ENCODE measurements around the gene CLRN1.
"Not testable (repeated sequence)": the region's sequence is repeated elsewhere in the genome, so short reads cannot be mapped to it uniquely, and the experiment has no call there.

Gene CLRN1

DNA sequence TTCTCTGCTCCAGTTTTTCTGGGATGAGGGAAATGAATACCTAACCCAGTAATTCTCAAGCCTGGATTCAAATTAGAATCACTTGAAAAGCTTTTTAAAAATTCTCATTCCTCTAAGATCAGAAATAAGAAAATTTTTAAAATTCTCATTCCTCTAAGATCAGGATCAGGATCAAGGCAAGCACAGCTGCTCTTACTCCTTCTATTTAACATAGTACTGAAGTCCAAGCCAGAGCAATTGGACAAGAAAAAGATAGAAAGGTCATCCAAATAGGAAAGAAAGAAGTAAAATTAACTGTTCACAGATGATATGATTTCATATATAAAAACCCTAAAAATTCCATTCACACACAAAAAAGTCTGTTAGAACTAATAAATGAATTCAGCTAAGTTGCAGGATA, 24.2 kb upstream of the CLRN1 start:
- no peak for TF ChIP-seq ZNF274 (IDR thresholded peaks at IDR 0.05; ENCODE audit: low read depth, low read length)
- no peak overlapping the region for H3K4me3 ChIP-seq (ENCODE audit: low read length)

DNA sequence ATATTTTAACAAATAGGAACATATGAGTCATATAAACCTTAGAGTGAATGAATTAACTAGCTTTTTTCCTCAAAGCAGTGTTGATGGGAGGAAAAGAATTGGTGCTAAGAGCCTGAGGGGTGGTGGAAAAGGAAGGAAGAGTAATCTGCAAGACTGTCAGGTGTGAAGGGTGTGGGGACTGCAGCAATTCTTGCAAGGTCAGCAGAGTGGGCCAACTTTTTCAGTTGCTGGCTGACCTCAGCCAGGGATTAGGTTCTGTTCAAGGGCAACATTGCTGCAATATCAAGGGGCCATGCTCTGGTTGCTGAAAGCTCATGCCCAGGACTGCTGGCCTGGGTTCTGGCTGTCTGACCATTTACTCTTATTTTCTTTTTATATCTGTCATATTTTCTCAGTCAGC, 23.0 kb upstream of the CLRN1 start:
- H3K4me3 ChIP-seq (ENCODE audit: low read length) = no peak overlapping the region
- no peak for TF ChIP-seq ZNF274 (IDR thresholded peaks at IDR 0.05; ENCODE audit: low read depth, low read length)

DNA sequence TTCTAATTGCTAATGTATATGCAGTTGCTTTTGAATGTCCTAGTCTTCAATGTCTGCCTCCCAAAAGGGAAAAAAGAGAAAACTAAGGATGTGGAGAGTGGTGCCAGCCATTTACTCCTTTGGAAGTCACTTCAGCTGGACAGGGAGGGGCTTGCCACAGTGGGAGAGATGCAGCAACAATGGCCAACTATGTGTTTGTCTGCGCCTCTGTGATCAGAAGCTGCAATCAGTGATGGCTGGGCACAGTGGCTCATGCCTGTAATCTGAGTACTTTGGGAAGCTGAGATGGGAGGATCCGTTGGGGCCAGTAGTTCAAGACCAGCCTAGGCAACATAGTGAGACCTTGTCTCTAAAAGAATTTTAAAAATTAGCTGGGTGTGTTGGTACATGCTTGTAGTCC, 16.7 kb upstream of the CLRN1 start:
- H3K4me3 ChIP-seq (ENCODE audit: low read length) = no peak overlapping the region
- TF ChIP-seq ZNF274 (IDR thresholded peaks at IDR 0.05; ENCODE audit: low read depth, low read length) = no peak

DNA sequence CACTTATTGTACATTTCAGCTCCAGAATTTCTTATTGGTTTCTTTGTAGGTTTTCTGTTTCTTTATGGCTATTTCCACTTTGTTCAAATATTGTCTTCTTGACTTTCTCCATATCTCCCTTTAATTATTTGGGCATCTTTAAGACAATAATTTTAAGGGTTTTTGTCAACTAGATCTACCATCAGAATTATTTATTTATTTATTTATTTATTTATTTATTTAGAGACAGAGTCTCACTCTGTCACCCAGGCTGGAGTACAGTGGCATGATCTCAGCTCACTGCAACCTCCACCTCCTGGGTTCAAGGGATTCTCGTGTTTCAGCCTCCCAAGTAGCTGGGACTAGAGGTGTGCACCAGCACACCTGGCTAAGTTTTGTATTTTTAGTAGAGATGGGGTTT, 15.9 kb upstream of the CLRN1 start:
- not testable (repeated sequence) for H3K4me3 ChIP-seq (ENCODE audit: low read length)

DNA sequence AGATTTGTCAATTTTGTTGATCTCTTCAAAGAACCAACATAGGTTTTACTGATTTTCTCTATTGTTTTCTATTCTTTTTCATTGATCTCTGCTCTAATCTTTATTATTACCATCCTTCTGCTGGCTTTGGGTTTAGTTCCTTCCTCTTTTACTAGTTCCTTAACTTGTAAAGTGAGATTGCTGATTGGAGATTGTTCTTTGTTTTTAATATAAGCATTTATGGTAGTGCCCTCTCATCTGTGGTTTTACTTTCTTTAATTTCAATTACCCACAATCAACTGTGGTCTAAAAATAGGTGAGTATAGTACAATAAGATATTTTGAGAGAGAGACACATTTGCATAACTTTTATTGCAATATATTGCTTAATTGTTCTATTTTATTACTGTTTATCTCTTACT, 13.2 kb upstream of the CLRN1 start:
- TF ChIP-seq ZNF274 (IDR thresholded peaks at IDR 0.05; ENCODE audit: low read depth, low read length) = no peak
- no peak overlapping the region for H3K4me3 ChIP-seq (ENCODE audit: low read length)

DNA sequence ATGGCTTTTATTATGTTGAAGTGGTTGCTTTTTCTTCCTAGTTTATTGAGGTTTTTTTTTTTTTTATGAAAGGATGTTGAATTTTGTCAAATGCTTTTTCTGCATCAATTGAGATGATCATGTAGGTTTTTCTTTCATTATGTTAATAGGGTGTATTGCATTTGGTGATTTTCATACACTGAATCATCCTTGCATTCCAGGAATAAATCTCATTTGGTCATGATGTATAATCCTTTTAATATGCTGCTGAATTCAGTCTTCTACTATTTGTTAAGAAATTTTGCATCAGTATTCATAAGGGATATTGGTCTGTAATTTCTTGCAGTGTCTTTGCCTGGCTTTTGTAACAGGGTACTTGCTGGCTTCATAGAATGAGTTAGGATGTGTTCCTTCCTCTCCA, 11.5 kb upstream of the CLRN1 start:
- TF ChIP-seq ZNF274 (IDR thresholded peaks at IDR 0.05; ENCODE audit: low read depth, low read length) = no peak
- H3K4me3 ChIP-seq (ENCODE audit: low read length) = no peak overlapping the region

DNA sequence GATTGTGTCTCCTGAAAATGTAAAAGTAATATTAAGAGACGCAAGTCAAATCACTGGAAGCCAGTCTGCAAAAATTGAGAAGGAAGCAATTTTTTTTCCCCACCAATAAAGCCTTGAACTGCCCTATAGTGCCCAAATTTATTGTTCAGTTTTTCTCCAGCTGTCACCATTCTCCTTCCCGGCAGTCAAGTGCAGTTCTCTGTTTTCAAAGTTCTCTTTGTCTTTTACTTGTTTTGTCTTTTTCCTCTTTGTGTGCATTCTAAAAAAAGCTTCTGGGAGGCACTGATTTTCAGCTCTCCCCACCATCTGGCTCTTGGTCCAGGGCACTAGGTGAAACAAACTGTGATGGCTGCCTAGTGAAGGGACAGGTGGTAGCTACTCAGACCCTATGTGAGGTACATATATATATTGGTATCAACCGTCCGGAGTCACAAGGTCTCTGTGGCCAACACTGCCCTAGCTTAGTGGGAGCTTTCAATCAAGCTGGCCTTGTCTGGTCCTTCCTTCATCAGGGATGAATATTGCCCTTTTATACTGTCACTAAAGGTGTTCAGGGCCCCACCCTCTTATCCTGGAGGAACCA, 6.1 kb upstream of the CLRN1 start:
- no peak for TF ChIP-seq ZNF274 (IDR thresholded peaks at IDR 0.05; ENCODE audit: low read depth, low read length)
- H3K4me3 ChIP-seq (ENCODE audit: low read length) = no peak overlapping the region

DNA sequence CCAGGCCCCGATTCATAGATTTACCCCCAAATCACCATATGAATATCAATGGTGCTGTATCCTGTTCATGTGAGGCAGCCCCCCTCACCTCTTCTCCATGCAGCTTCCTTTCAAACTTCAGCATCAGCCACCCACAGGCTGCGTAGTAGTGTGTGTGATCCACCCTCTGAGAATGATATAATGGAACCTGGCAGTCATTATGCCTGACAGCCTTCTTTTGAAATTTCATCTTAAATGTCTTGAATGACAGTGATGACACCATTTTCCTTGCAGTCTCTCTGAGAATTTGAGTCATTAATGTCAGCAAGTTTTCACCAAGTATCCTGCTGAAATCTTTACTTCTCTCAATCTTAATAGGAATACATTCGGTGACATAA, 3.5 kb upstream of the CLRN1 start:
- no peak for TF ChIP-seq ZNF274 (IDR thresholded peaks at IDR 0.05; ENCODE audit: low read depth, low read length)
- H3K4me3 ChIP-seq (ENCODE audit: low read length) = no peak overlapping the region

DNA sequence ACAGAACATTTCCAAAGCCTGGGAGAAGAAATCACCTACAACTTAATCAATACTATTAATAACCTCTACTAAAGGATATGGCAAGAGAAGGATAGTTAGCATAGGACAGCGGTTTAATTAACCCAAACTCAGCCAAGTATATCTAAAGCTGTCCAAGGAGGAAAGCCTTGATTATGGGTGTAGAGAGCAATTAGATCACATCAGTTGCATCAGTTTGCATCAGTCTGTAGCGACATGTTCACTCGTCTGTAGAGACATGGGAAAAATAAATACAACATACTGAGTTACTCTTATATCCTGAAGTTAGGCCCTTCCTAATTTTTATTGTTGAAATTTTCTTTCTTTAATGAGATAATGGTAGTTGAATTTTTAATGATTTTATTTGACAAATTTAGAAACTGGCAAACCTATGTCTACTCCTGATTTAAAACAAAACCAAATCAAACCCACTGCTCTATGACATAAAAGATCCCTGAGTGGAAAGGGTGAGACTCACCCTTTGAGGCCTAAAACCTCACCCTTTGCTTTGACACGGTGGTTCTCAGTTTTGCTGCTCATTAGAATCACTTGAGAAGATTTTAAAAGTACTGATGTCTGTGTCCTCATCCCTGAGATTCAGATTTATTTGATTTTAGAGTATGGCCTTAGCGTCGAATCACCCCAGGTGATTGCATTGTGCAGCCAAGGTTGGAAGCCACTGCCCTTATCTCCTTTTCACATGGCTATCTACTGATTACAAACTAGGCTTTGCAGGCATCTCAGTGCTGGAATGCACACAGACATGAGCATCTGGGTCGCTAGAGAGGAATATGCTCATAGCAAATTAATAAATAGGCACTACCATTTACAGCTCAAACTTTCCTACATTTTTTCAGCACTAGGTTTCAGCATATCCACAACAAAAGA, 2.8 kb upstream of the CLRN1 start:
- no peak for TF ChIP-seq ZNF274 (IDR thresholded peaks at IDR 0.05; ENCODE audit: low read depth, low read length)
- H3K4me3 ChIP-seq (ENCODE audit: low read length) = no peak overlapping the region

DNA sequence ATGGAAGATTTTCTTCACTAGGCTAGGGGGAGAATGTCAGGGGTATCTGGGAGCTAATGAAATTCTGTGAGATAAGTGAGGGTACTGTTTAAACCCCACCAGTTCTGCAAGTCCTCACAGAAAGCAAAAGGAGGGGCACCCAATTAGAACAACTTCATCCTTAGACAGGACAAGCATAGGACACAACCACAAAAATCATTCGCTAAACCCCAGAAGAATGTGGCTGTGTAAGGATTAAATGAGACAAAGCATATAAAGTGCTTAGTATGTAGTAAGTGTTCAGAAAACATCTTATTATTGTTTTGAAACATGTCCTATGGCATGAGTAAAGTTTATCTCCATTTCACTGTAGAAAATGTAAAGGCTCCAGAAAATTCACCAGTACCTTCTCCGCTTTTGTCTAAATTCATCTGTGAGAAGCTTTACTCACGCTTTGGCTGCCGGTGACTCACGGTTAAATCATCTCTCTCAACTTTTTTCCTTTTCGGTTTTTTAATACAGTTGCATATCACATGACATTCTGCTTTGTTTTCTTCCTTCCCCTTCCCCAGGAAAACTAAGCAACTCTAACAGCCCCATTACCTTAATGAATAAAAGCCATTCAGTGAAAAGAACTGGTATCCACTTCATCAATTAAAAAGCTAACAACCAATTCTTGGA, 1.7 kb downstream of the CLRN1 start:
- no peak for TF ChIP-seq ZNF274 (IDR thresholded peaks at IDR 0.05; ENCODE audit: low read depth, low read length)
- no peak overlapping the region for H3K4me3 ChIP-seq (ENCODE audit: low read length)

DNA sequence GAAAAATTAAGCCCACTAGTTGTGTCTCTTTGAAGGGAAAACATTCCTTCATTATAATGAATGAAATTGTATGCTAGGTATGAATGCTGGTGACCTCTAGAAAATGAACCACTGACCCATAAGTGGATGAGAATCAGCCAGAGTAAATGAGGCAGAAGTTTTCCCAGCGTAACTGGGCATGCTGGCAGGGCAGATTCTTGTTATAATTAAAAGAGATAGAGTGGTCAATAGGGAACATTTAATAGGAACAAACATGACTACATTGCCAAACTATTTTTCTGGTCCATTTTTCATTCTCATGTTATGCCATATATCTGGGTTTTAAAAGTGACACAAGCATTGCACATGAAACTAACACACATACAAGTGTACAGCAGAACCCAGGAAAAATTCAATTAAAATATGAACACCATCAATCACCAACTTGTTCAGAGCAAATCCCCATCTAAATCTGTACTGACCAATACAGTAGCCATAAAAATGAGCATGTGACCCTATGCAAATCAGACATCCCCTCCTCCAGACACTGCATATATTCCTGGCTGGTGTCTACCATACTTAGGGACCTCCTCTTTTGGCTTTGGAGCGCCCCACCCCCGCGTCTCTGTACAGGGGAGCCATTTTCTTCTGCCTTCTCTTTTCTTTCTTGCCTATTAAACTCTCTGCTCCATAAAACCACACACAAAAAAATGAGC, 4.0 kb downstream of the CLRN1 start:
- no peak for TF ChIP-seq ZNF274 (IDR thresholded peaks at IDR 0.05; ENCODE audit: low read depth, low read length)
- no peak overlapping the region for H3K4me3 ChIP-seq (ENCODE audit: low read length)

DNA sequence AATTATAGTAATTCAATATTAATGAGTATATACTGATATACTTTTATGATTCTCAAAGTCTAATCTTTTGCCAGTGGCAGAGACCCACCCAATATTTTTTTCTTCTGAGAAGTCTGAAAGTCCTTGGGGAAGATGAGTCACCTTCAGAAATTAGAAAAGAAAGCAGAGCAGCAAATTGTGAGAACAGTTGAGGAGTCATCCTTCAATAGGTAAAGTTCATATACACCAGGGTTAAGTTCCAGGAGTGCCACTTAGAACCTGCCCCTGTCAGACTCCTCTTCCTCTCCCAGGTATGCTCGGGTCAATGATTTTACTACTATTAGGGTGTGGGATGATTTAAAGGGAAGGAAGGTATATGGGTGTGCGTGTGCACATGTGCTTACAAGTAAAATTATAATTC, 7.1 kb downstream of the CLRN1 start:
- TF ChIP-seq ZNF274 (IDR thresholded peaks at IDR 0.05; ENCODE audit: low read depth, low read length) = no peak
- H3K4me3 ChIP-seq (ENCODE audit: low read length) = no peak overlapping the region

DNA sequence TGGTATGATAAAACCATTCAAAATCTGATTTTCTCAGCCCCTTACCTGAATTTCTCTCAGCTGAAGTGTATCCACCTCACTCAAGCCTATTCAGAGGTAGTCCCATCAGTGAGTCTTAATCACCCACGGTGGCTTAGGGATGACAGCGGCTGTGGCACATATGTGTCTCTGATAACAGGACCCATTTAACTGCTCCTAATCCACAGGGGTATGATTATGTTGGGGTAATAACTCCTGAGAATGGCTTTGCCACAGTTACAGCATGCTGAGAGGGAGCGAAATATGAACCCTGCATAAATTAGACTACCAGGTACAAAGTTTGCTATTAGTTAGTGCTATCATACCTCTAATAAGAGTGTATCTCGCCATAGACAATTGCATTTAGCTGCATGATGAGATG, 10.6 kb downstream of the CLRN1 start:
- TF ChIP-seq ZNF274 (IDR thresholded peaks at IDR 0.05; ENCODE audit: low read depth, low read length) = no peak

More for the DNA sequence above, 10.6 kb downstream of the CLRN1 start:
- H3K4me3 ChIP-seq (ENCODE audit: low read length) = no peak overlapping the region

All from GM08714 (cell line).